NB4 (cell line): ENCODE results near the gene MEGF6.

Experiments used
- DNase-seq: peaks from one replicate; pipeline ENCODE4 v3.0.0; 2010; ENCODE audit warnings: low read depth
- H3K4me3 ChIP-seq: one replicate; pipeline ENCODE4 v1.5.1; 2011; ENCODE audit warnings: mild to moderate bottlenecking, low read depth, low read length, moderate library complexity
- CTCF ChIP-seq: IDR thresholded peaks from one replicate; pipeline ENCODE4 v1.5.1; 2012; ENCODE audit warnings: low read depth, low read length
- MYC ChIP-seq: IDR thresholded peaks from 2 replicates; pipeline ENCODE4 v1.6.1; 2011; ENCODE audit warnings: low read depth, low read length
- POLR2A ChIP-seq: IDR thresholded peaks from 2 replicates; pipeline ENCODE4 v1.6.1; 2011; ENCODE audit warnings: mild to moderate bottlenecking; ENCODE audit not compliant: insufficient read length; ENCODE audit errors: extremely low read depth
- TF ChIP-seq, protein P1 (sequence below): IDR thresholded peaks from 2 replicates; pipeline ENCODE4 v1.6.1; 2011; ENCODE audit warnings: low read depth, low read length

The MEGF6 gene

GRCh38 chr1:3601743-3602142 lies 9.6 kb downstream of the MEGF6 start:
- no peak overlapping the region for H3K4me3 ChIP-seq
- DNase-seq, result no peak
- peak; percentile 10; the same call in 1 of the 2 replicates for TF ChIP-seq MYC
- TF ChIP-seq, protein P1, sequence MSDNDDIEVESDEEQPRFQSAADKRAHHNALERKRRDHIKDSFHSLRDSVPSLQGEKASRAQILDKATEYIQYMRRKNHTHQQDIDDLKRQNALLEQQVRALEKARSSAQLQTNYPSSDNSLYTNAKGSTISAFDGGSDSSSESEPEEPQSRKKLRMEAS, result no peak

- no peak for TF ChIP-seq POLR2A
- no peak for TF ChIP-seq CTCF
- TF ChIP-seq, protein P1, result no peak
- no peak for TF ChIP-seq MYC
- H3K4me3 ChIP-seq, result no peak overlapping the region
- DNase-seq, result no peak
Measured at GRCh38 chr1:3600354-3600753, 11.0 kb downstream of the MEGF6 start.

- H3K4me3 ChIP-seq, result no peak overlapping the region
- no peak for TF ChIP-seq CTCF
- no peak for TF ChIP-seq MYC
- TF ChIP-seq, protein P1, result no peak
- TF ChIP-seq POLR2A, result no peak
- DNase-seq, result peak; percentile 41
Measured at GRCh38 chr1:3599816-3600215, 11.5 kb downstream of the MEGF6 start.

- no peak overlapping the region for H3K4me3 ChIP-seq
- TF ChIP-seq POLR2A, result no peak
- no peak for TF ChIP-seq MYC
- no peak for TF ChIP-seq CTCF
- TF ChIP-seq, protein P1, result no peak
- no peak for DNase-seq
Measured at GRCh38 chr1:3599286-3599811, 12.0 kb downstream of the MEGF6 start.

GRCh38 chr1:3598522-3599285 lies 12.6 kb downstream of the MEGF6 start:
- no peak for DNase-seq
- no peak overlapping the region for H3K4me3 ChIP-seq
- no peak for TF ChIP-seq POLR2A
- TF ChIP-seq MYC, result no peak
- TF ChIP-seq CTCF, result no peak
- TF ChIP-seq, protein P1, result no peak

DNA sequence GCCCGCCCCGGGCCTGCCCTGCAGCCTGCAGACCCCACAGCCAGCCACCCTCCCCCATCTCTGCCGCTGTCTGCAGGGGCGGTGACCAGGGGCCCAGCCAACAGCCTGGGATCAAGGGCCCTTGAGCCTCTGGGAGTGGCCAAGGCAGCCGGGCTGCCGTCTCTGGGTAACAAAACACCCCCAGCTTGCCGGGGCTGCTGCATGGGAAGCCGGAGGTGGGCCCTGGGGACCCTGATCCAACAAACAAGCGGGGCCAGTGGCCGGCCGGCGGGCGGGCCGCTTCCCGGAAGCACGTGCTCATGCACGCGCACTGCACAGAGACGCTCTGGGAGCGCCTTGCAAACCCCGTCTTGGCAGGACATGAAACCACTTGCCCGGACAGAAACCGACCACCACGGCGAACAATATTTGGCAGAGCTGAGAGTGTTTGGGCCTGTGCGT lies 13.2 kb downstream of the MEGF6 start:
- TF ChIP-seq CTCF, result no peak
- no peak for TF ChIP-seq POLR2A
- TF ChIP-seq, protein P1, result peak; percentile 88
- peak; percentile 27 for TF ChIP-seq MYC
- H3K4me3 ChIP-seq, result no peak overlapping the region
- DNase-seq, result no peak
